ENCODE results near the gene FPGT. TPM values are rescaled to one million over a fixed set of nuclear protein-coding genes. Genes with fewer than 3 reads are reported as not detected.
A peak's percentile ranks its signal among the peaks of the same experiment; 100 is the strongest.

Gene FPGT
- total and polyA plus RNA-seq, 9 of the 15 experiments (the other 6 are each of a cell fraction or from before 2014, with no cell fraction given), result 11.6 to 24.3 (median 22.5) TPM

DNA sequence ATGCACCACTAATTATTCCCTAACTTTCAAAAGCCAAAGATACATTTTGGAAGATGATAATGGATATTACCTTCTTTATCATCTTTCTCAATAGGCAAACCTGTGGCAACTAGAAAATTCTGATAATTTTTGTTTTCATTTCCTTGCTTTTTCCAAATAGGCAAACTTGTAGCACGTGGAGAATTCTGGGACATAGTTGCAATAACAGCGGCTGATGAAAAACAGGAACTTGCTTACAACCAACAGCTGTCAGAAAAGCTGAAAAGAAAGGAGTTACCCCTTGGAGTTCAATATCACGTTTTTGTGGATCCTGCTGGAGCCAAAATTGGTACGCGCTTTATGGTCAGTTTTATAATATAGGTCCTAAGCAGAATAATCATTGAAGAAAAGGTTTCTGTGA is 1.5 kb downstream of the FPGT start (continued):
- TF ChIP-seq, protein P1, sequence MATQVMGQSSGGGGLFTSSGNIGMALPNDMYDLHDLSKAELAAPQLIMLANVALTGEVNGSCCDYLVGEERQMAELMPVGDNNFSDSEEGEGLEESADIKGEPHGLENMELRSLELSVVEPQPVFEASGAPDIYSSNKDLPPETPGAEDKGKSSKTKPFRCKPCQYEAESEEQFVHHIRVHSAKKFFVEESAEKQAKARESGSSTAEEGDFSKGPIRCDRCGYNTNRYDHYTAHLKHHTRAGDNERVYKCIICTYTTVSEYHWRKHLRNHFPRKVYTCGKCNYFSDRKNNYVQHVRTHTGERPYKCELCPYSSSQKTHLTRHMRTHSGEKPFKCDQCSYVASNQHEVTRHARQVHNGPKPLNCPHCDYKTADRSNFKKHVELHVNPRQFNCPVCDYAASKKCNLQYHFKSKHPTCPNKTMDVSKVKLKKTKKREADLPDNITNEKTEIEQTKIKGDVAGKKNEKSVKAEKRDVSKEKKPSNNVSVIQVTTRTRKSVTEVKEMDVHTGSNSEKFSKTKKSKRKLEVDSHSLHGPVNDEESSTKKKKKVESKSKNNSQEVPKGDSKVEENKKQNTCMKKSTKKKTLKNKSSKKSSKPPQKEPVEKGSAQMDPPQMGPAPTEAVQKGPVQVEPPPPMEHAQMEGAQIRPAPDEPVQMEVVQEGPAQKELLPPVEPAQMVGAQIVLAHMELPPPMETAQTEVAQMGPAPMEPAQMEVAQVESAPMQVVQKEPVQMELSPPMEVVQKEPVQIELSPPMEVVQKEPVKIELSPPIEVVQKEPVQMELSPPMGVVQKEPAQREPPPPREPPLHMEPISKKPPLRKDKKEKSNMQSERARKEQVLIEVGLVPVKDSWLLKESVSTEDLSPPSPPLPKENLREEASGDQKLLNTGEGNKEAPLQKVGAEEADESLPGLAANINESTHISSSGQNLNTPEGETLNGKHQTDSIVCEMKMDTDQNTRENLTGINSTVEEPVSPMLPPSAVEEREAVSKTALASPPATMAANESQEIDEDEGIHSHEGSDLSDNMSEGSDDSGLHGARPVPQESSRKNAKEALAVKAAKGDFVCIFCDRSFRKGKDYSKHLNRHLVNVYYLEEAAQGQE (IDR thresholded peaks at IDR 0.05; ENCODE audit: borderline replicate concordance), result no peak
- TF ChIP-seq, protein P1 (CRISPR knock-in tag; IDR thresholded peaks at IDR 0.05; ENCODE audit: low read depth), result no peak
- no peak for TF ChIP-seq PTBP1 (IDR thresholded peaks at IDR 0.05; ENCODE audit: low read depth, low read length)
- TF ChIP-seq, protein P2, sequence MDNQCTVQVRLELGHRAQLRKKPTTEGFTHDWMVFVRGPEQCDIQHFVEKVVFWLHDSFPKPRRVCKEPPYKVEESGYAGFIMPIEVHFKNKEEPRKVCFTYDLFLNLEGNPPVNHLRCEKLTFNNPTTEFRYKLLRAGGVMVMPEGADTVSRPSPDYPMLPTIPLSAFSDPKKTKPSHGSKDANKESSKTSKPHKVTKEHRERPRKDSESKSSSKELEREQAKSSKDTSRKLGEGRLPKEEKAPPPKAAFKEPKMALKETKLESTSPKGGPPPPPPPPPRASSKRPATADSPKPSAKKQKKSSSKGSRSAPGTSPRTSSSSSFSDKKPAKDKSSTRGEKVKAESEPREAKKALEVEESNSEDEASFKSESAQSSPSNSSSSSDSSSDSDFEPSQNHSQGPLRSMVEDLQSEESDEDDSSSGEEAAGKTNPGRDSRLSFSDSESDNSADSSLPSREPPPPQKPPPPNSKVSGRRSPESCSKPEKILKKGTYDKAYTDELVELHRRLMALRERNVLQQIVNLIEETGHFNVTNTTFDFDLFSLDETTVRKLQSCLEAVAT (IDR thresholded peaks at IDR 0.05), result no peak
- no peak for TF ChIP-seq HOXB6 (CRISPR knock-in tag; IDR thresholded peaks at IDR 0.05; ENCODE audit: borderline replicate concordance)
- no peak for TF ChIP-seq STAG1 (CRISPR knock-in tag; IDR thresholded peaks at IDR 0.05; ENCODE audit: borderline replicate concordance)
- TF ChIP-seq, protein P3, sequence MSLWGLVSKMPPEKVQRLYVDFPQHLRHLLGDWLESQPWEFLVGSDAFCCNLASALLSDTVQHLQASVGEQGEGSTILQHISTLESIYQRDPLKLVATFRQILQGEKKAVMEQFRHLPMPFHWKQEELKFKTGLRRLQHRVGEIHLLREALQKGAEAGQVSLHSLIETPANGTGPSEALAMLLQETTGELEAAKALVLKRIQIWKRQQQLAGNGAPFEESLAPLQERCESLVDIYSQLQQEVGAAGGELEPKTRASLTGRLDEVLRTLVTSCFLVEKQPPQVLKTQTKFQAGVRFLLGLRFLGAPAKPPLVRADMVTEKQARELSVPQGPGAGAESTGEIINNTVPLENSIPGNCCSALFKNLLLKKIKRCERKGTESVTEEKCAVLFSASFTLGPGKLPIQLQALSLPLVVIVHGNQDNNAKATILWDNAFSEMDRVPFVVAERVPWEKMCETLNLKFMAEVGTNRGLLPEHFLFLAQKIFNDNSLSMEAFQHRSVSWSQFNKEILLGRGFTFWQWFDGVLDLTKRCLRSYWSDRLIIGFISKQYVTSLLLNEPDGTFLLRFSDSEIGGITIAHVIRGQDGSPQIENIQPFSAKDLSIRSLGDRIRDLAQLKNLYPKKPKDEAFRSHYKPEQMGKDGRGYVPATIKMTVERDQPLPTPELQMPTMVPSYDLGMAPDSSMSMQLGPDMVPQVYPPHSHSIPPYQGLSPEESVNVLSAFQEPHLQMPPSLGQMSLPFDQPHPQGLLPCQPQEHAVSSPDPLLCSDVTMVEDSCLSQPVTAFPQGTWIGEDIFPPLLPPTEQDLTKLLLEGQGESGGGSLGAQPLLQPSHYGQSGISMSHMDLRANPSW (CRISPR knock-in tag; IDR thresholded peaks at IDR 0.05), result no peak
- peak; percentile 76 for TF ChIP-seq MYC (IDR thresholded peaks at IDR 0.05; ENCODE audit: low read depth, low read length)
- no peak for TF ChIP-seq MYC (CRISPR knock-in tag; IDR thresholded peaks at IDR 0.05; ENCODE audit: borderline replicate concordance, low read depth)
- no peak for TF ChIP-seq RBM39 (optimal IDR thresholded peaks at IDR 0.05; ENCODE audit: low read depth, low read length)
- no peak for TF ChIP-seq KLF13 (tag; IDR thresholded peaks at IDR 0.05; ENCODE audit: borderline replicate concordance, low read depth)
- no peak for TF ChIP-seq ZNF121 (CRISPR knock-in tag; conservative IDR thresholded peaks at IDR 0.05)
- TF ChIP-seq, protein P4, sequence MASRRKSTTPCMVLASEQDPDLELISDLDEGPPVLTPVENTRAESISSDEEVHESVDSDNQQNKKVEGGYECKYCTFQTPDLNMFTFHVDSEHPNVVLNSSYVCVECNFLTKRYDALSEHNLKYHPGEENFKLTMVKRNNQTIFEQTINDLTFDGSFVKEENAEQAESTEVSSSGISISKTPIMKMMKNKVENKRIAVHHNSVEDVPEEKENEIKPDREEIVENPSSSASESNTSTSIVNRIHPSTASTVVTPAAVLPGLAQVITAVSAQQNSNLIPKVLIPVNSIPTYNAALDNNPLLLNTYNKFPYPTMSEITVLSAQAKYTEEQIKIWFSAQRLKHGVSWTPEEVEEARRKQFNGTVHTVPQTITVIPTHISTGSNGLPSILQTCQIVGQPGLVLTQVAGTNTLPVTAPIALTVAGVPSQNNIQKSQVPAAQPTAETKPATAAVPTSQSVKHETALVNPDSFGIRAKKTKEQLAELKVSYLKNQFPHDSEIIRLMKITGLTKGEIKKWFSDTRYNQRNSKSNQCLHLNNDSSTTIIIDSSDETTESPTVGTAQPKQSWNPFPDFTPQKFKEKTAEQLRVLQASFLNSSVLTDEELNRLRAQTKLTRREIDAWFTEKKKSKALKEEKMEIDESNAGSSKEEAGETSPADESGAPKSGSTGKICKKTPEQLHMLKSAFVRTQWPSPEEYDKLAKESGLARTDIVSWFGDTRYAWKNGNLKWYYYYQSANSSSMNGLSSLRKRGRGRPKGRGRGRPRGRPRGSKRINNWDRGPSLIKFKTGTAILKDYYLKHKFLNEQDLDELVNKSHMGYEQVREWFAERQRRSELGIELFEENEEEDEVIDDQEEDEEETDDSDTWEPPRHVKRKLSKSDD (conservative IDR thresholded peaks at IDR 0.05; ENCODE audit: low read length), result no peak
- TF ChIP-seq NONO (IDR thresholded peaks at IDR 0.05; ENCODE audit: low read depth in 2 of 2, low read length in 1 of 2), result no peak

All from K562 (cell line).